ENCODE data around the gene MUC2.

DNA sequence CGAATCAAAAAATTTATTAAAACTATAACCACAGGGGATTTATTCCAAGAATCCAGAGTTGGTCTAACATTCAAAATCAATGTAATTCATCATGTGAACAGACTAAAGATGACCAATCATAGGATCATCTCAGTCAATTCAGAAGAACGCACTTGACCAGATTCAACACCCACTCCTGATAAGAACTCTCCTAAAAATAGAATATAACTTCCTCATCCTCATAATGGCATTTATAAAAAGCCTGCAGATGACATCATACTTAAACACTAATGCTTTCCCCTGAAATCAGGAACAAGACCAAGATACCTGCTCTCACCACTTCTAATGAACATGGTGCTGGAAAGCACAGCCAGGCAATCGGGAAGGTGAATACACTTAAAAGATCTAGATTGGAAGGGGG lies 10.5 kb upstream of the MUC2 start:
- TF ChIP-seq TARDBP (IDR thresholded peaks at IDR 0.05) (no peak), HDGF (IDR thresholded peaks at IDR 0.05; ENCODE audit: borderline replicate concordance) (no peak), LEF1 (IDR thresholded peaks at IDR 0.05; ENCODE audit: borderline replicate concordance) (no peak)

Data from HEK293T (cell line).